Effector memory CD8-positive, alpha-beta T cell (primary cell): ENCODE data around the gene MYO18B.

Experiments used
- ATAC-seq: fragments of 150-1000 bp; cut with Tn5 transposase; replicated peaks from 2 replicates; pipeline ENCODE4 v1.10.0; 2021; ENCODE audit warnings: mild to moderate bottlenecking, moderate library complexity
- DNase-seq, 3 experiments: peaks; one replicate each; pipeline ENCODE4 v3.0.0; 2021
- H3K27ac Mint-ChIP-seq, 2 donors: one replicate each; pipeline ENCODE4 v1.8.0; 2022; ENCODE audit warnings: mild to moderate bottlenecking in 2 of 2, mixed read lengths in 2 of 2, moderate library complexity in 2 of 2
- H3K27me3 Mint-ChIP-seq, 2 donors: one replicate each; pipeline ENCODE4 v1.8.0; 2022; ENCODE audit warnings: mixed read lengths in 2 of 2
- H3K36me3 Mint-ChIP-seq: one replicate; pipeline ENCODE4 v1.8.0; 2022; ENCODE audit warnings: mild to moderate bottlenecking, moderate library complexity, mixed read lengths; ENCODE audit not compliant: insufficient read depth
- H3K4me1 Mint-ChIP-seq, 2 donors: one replicate each; pipeline ENCODE4 v1.8.0; 2022; ENCODE audit warnings: low read depth in 2 of 2, mixed read lengths in 2 of 2
- H3K4me3 Mint-ChIP-seq, 2 donors: one replicate each; pipeline ENCODE4 v1.8.0; 2022; ENCODE audit warnings: mild to moderate bottlenecking in 2 of 2, mixed read lengths in 2 of 2, moderate library complexity in 2 of 2
- H3K9me3 Mint-ChIP-seq, 2 donors: one replicate each; pipeline ENCODE4 v1.8.0; 2022; ENCODE audit warnings: mixed read lengths in 2 of 2

Gene MYO18B

GRCh38 chr22:25939384-25939783, 197.4 kb downstream of the MYO18B start:
- peaks cover 0 to 4% of the 10 kb centered on the region in 2 donors for H3K9me3 Mint-ChIP-seq
- peaks cover 30 to 50% of the 10 kb centered on the region in 2 donors for H3K27me3 Mint-ChIP-seq
- H3K36me3 Mint-ChIP-seq, result no peaks in the 10 kb centered on the region
- H3K27ac Mint-ChIP-seq, result no peak overlapping the region
- peaks cover 0 to 7% of the 10 kb centered on the region in 2 donors for H3K4me1 Mint-ChIP-seq
- H3K4me3 Mint-ChIP-seq, result no peak overlapping the region
- no peak for ATAC-seq
- DNase-seq, result no peak

- Mint-ChIP-seq H3K36me3 (no peaks in the 10 kb centered on the region), H3K9me3 (peaks cover 0 to 4% of the 10 kb centered on the region in 2 donors), H3K4me1 (peaks cover 0 to 7% of the 10 kb centered on the region in 2 donors), H3K27me3 (peaks cover 30 to 39% of the 10 kb centered on the region in 2 donors), H3K27ac (no peak overlapping the region), H3K4me3 (no peak overlapping the region)
- DNase-seq (no peak), ATAC-seq (no peak)
Measured at GRCh38 chr22:25940479-25940878, 198.5 kb downstream of the MYO18B start.

- Mint-ChIP-seq H3K27me3 (peaks cover 24 to 32% of the 10 kb centered on the region in 2 donors), H3K4me3 (no peak overlapping the region), H3K27ac (no peak overlapping the region), H3K9me3 (peaks cover 0 to 2% of the 10 kb centered on the region in 2 donors), H3K4me1 (peaks cover 0 to 7% of the 10 kb centered on the region in 2 donors), H3K36me3 (no peaks in the 10 kb centered on the region)
- no peak for ATAC-seq
- no peak for DNase-seq
Measured at GRCh38 chr22:25941365-25941960, 199.5 kb downstream of the MYO18B start.

GRCh38 chr22:25942115-25942855, 200.3 kb downstream of the MYO18B start:
- Mint-ChIP-seq H3K27me3 (peaks cover 24 to 32% of the 10 kb centered on the region in 2 donors), H3K9me3 (peaks cover 0 to 2% of the 10 kb centered on the region in 2 donors), H3K36me3 (no peaks in the 10 kb centered on the region), H3K4me3 (no peak overlapping the region), H3K4me1 (peaks cover 0 to 7% of the 10 kb centered on the region in 2 donors), H3K27ac (no peak overlapping the region)
- DNase-seq (no peak), ATAC-seq (no peak)

GRCh38 chr22:25942856-25943411, 200.9 kb downstream of the MYO18B start:
- ATAC-seq (no peak), DNase-seq (no peak)
- Mint-ChIP-seq H3K4me3 (no peak overlapping the region), H3K36me3 (no peaks in the 10 kb centered on the region), H3K4me1 (peaks cover 0 to 7% of the 10 kb centered on the region in 2 donors), H3K27me3 (peaks cover 25 to 32% of the 10 kb centered on the region in 2 donors), H3K27ac (no peak overlapping the region), H3K9me3 (peaks cover 0 to 2% of the 10 kb centered on the region in 2 donors)

- no peak overlapping the region for H3K4me3 Mint-ChIP-seq
- peaks cover 5 to 14% of the 10 kb centered on the region in 2 donors for H3K27me3 Mint-ChIP-seq
- no peaks in the 10 kb centered on the region for H3K36me3 Mint-ChIP-seq
- no peak overlapping the region for H3K27ac Mint-ChIP-seq
- no peaks in the 10 kb centered on the region for H3K4me1 Mint-ChIP-seq
- no peak for ATAC-seq
- no peaks in the 10 kb centered on the region for H3K9me3 Mint-ChIP-seq
- DNase-seq, result no peak
Measured at GRCh38 chr22:25950111-25950510, 208.1 kb downstream of the MYO18B start.

- Mint-ChIP-seq H3K4me1 (no peaks in the 10 kb centered on the region), H3K27me3 (peaks cover 7 to 14% of the 10 kb centered on the region in 2 donors), H3K36me3 (no peaks in the 10 kb centered on the region), H3K9me3 (no peaks in the 10 kb centered on the region), H3K4me3 (no peak overlapping the region), H3K27ac (no peak overlapping the region)
- ATAC-seq (no peak), DNase-seq (no peak)
Measured at GRCh38 chr22:25953276-25953675, 211.3 kb downstream of the MYO18B start.

GRCh38 chr22:25953919-25954318, 211.9 kb downstream of the MYO18B start:
- no peak for DNase-seq
- Mint-ChIP-seq H3K27ac (no peak overlapping the region), H3K4me1 (no peaks in the 10 kb centered on the region), H3K9me3 (no peaks in the 10 kb centered on the region), H3K4me3 (no peak overlapping the region), H3K36me3 (no peaks in the 10 kb centered on the region), H3K27me3 (peaks cover 7 to 11% of the 10 kb centered on the region in 2 donors)
- ATAC-seq, result no peak

GRCh38 chr22:25955323-25955722, 213.3 kb downstream of the MYO18B start:
- H3K36me3 Mint-ChIP-seq, result no peaks in the 10 kb centered on the region
- H3K9me3 Mint-ChIP-seq, result no peaks in the 10 kb centered on the region
- H3K27ac Mint-ChIP-seq, result no peak overlapping the region
- ATAC-seq (no peak), DNase-seq (no peak)
- peaks cover 1 to 8% of the 10 kb centered on the region in 2 donors for H3K27me3 Mint-ChIP-seq
- H3K4me1 Mint-ChIP-seq, result no peaks in the 10 kb centered on the region
- H3K4me3 Mint-ChIP-seq, result no peak overlapping the region

- Mint-ChIP-seq H3K36me3 (no peaks in the 10 kb centered on the region), H3K4me1 (no peaks in the 10 kb centered on the region), H3K4me3 (no peak overlapping the region), H3K9me3 (no peaks in the 10 kb centered on the region), H3K27me3 (peaks cover 0 to 19% of the 10 kb centered on the region in 2 donors), H3K27ac (no peak overlapping the region)
- ATAC-seq (no peak), DNase-seq (no peak)
Measured at GRCh38 chr22:25956801-25957200, 214.8 kb downstream of the MYO18B start.

GRCh38 chr22:25959818-25960774, 218.1 kb downstream of the MYO18B start:
- Mint-ChIP-seq H3K9me3 (peaks cover 0 to 8% of the 10 kb centered on the region in 2 donors), H3K4me1 (no peaks in the 10 kb centered on the region), H3K4me3 (no peak overlapping the region), H3K27ac (no peak overlapping the region), H3K36me3 (no peaks in the 10 kb centered on the region), H3K27me3 (peaks cover 12 to 37% of the 10 kb centered on the region in 2 donors)
- DNase-seq, result no peak
- ATAC-seq, result no peak

- peaks cover 22 to 48% of the 10 kb centered on the region in 2 donors for H3K27me3 Mint-ChIP-seq
- DNase-seq (no peak), ATAC-seq (no peak)
- H3K4me3 Mint-ChIP-seq, result no peak overlapping the region
- H3K9me3 Mint-ChIP-seq, result peaks cover 0 to 8% of the 10 kb centered on the region in 2 donors
- H3K4me1 Mint-ChIP-seq, result peaks cover 0 to 3% of the 10 kb centered on the region in 2 donors
- H3K36me3 Mint-ChIP-seq, result no peaks in the 10 kb centered on the region
- H3K27ac Mint-ChIP-seq, result no peak overlapping the region
Measured at GRCh38 chr22:25961699-25962098, 219.7 kb downstream of the MYO18B start.

GRCh38 chr22:25962711-25963110, 220.7 kb downstream of the MYO18B start:
- Mint-ChIP-seq H3K4me1 (peaks cover 0 to 3% of the 10 kb centered on the region in 2 donors), H3K36me3 (no peaks in the 10 kb centered on the region), H3K4me3 (no peak overlapping the region), H3K27me3 (peaks cover 22 to 49% of the 10 kb centered on the region in 2 donors), H3K9me3 (peaks cover 0 to 8% of the 10 kb centered on the region in 2 donors), H3K27ac (no peak overlapping the region)
- no peak for ATAC-seq
- no peak for DNase-seq
